Mammary epithelial cell (primary cell): Measurements from ENCODE around the gene ANKRD33B.

Source experiments
- CTCF ChIP-seq, 2 donors: IDR thresholded peaks in 1 of 2; conservative IDR thresholded peaks in 1 of 2; 2 replicates each; pipeline ENCODE4 v1.5.1; 2011 to 2012; ENCODE audit warnings: inconsistent platforms in 2 of 2, low read length in 2 of 2, mild to moderate bottlenecking in 2 of 2, control low read depth in 1 of 2, low read depth in 1 of 2; ENCODE audit not compliant: insufficient read depth in 1 of 2; ENCODE audit errors: extremely low read depth in 1 of 2
- EZH2 ChIP-seq: IDR thresholded peaks from 2 replicates; pipeline ENCODE4 v1.6.1; 2012; ENCODE audit warnings: low read length, inconsistent platforms, borderline replicate concordance

- TF ChIP-seq CTCF (conservative IDR thresholded peaks at IDR 0.05 in 1 of 2, IDR thresholded peaks at IDR 0.05 in 1 of 2; ENCODE audit: extremely low read depth in 1 of 2, insufficient read depth in 1 of 2, low read depth in 1 of 2, low read length in 2 of 2), result no peak
- TF ChIP-seq EZH2, result no peak
Measured at GRCh38 chr5:10661401-10661800, 97.5 kb downstream of the ANKRD33B start.
